ENCODE data around the gene PSMD11. TPM values are rescaled to one million over a fixed set of nuclear protein-coding genes. Genes with fewer than 3 reads are reported as not detected.

PSMD11 gene
- total RNA-seq, 1 experiment from 2014 or later, result 169 TPM

- Histone ChIP-seq H3K79me2 (ENCODE audit: insufficient read depth, low read length) (peaks cover 4% of the 10 kb centered on the region; the same call in 1 of the 2 replicates), H3K9me3 (ENCODE audit: control insufficient read depth, low read depth, low read length) (no peaks in the 10 kb centered on the region), H2BK20ac (ENCODE audit: low read depth, low read length, poor library complexity, severe bottlenecking) (no peak overlapping the region), H4K20me1 (ENCODE audit: control insufficient read depth, insufficient read depth, insufficient read length) (no peaks in the 10 kb centered on the region), H4K91ac (ENCODE audit: insufficient read length, low read depth, low read length) (no peak overlapping the region), H3K14ac (ENCODE audit: insufficient read depth, low read length) (no peak overlapping the region), H2BK12ac (ENCODE audit: insufficient read length, low read depth, low read length) (no peak overlapping the region), H3K27me3 (ENCODE audit: insufficient read depth, low read length) (no peaks in the 10 kb centered on the region), H2BK15ac (ENCODE audit: low read depth, low read length) (no peak overlapping the region), H4K5ac (ENCODE audit: insufficient read length, low read depth, low read length) (no peak overlapping the region), H3K4me1 (ENCODE audit: insufficient read depth, low read length) (no peaks in the 10 kb centered on the region), H2AFZ (ENCODE audit: low read length) (no peak overlapping the region), H3K23ac (ENCODE audit: insufficient read length, low read depth, low read length) (no peak overlapping the region), H2AK5ac (ENCODE audit: insufficient read length, low read length) (no peak overlapping the region), H2BK120ac (ENCODE audit: low read depth, low read length, poor library complexity, severe bottlenecking) (no peak overlapping the region), H3K27ac (ENCODE audit: insufficient read length, low read depth, low read length) (no peak overlapping the region), H2BK5ac (ENCODE audit: insufficient read length, low read length) (no peak overlapping the region), H3K79me1 (ENCODE audit: insufficient read depth, low read depth, low read length, poor library complexity, severe bottlenecking) (peaks cover 3% of the 10 kb centered on the region), H3K56ac (ENCODE audit: insufficient read length, low read depth, low read length) (no peak overlapping the region), H3K4me2 (ENCODE audit: insufficient read depth, insufficient read length, low read length) (no peak overlapping the region), H3K23me2 (ENCODE audit: insufficient read length, low read depth, low read length, poor library complexity, severe bottlenecking) (no peaks in the 10 kb centered on the region), H3T11ph (ENCODE audit: low read length) (no peak overlapping the region), H3K9ac (ENCODE audit: extremely low read depth, insufficient read length, low read length) (no peak overlapping the region), H3K4ac (ENCODE audit: low read depth, low read length) (no peak overlapping the region), H4K8ac (replicated peaks; ENCODE audit: insufficient read length, low read depth, low read length) (no peak overlapping the region), H3K18ac (ENCODE audit: insufficient read length, low read depth, low read length) (no peak overlapping the region)
- Mint-ChIP-seq H3K4me1 (peaks cover 0 to 3% of the 10 kb centered on the region in 2 experiments; a peak in 1 of 4 replicates), H3K9me3 (no peaks in the 10 kb centered on the region), H3K27ac (peak overlapping the region in 2 of 3 experiments; percentile 58 to 65; a peak in 3 of 7 replicates), H3K4me3 (no peak overlapping the region), H3K27me3 (ENCODE audit: low read depth) (no peaks in the 10 kb centered on the region), H3K36me3 (ENCODE audit: insufficient read depth in 1 of 3, low read depth in 3 of 3) (peaks cover 43 to 85% (median 58%) of the 10 kb centered on the region in 3 experiments)
- TF ChIP-seq CTCF (conservative IDR thresholded peaks at IDR 0.05), result no peak
- no CpG with 5 or more reads among the region's 4 CpGs for WGBS (ENCODE audit: extremely low coverage, insufficient read length, low lambda C conversion rate)
- no peak for DNase-seq
Observed at GRCh38 chr17:32461498-32461852, 17.2 kb downstream of the PSMD11 start.
